Measurements from ENCODE around the gene MTMR11. TPM values are rescaled to one million over a fixed set of nuclear protein-coding genes. Genes with fewer than 3 reads are reported as not detected.

MTMR11 gene
- total RNA-seq, 1 experiment from 2014 or later = 23.8 TPM

GRCh38 chr1:149906570-149907075 lies 30.1 kb downstream of the MTMR11 start:
- no TSS peak for BruUV-seq (replicated peaks)
- intact Hi-C loops (cut with micrococcal nuclease) = no loop called here
- Mint-ChIP-seq H3K9me3 (ENCODE audit: unreplicated experiment) (no peaks in the 10 kb centered on the region), H3K27ac (ENCODE audit: low read depth, unreplicated experiment) (no peak overlapping the region), H3K4me3 (ENCODE audit: unreplicated experiment) (no peak overlapping the region), H3K4me1 (ENCODE audit: insufficient read depth, unreplicated experiment) (no peaks in the 10 kb centered on the region), H3K36me3 (ENCODE audit: insufficient read depth, unreplicated experiment) (no peaks in the 10 kb centered on the region), H3K27me3 (ENCODE audit: insufficient read depth, unreplicated experiment) (no peaks in the 10 kb centered on the region)
- CTCF ChIA-PET = interaction anchor here (0.6 kb wide), 1 partner anchor 138 kb away, joined by 3 read pairs; no protein-coding TSS in a partner anchor
- no peak for DNase-seq (ENCODE audit: unreplicated experiment)
- TF ChIP-seq CTCF (IDR thresholded peaks at IDR 0.05; ENCODE audit: unreplicated experiment) = no peak
- POLR2A ChIA-PET = interaction anchor here (2.2 kb wide), 1 partner anchor 19 kb away, joined by 7 read pairs; a partner anchor contains a TSS

DNA sequence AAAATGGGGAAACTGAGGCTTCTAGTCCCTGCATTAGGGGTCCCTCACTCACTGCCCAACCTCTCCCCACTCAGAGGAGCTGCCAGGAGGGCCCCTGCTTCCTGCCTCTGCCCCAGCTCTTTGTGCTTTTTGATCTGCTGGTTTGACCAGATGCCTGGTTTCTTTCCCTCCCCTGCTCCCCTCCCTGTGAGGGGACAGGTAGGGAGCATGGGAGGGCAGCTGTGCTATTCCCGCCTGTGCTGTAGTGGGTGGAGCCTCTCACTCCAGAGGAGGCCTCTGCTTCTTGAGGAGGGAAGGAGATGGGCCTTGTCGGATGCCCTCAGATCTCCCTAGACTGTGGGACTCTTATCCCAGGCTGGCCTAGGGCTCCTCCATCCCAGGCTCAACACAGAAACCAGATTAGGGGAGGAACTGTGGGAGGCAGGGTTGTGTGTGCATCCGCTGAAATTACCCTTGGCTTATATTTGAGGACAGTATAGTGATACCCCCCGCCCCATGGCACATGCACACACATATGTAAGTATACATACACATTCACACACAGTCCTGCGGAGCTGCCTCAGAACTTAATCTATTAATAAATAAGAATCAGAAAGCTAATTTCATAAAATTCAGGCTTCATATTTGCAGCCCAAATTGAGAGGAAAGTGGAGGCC lies 32.7 kb downstream of the MTMR11 start:
- CTCF ChIA-PET = interaction anchor here (0.5 to 1.6 kb wide), 2 partner anchors 16 to 23 kb away, joined by 3 to 4 read pairs; a partner anchor contains a TSS
- TF ChIP-seq CTCF (IDR thresholded peaks at IDR 0.05; ENCODE audit: unreplicated experiment) = no peak
- Mint-ChIP-seq H3K4me3 (ENCODE audit: unreplicated experiment) (no peak overlapping the region), H3K27ac (ENCODE audit: low read depth, unreplicated experiment) (no peak overlapping the region), H3K4me1 (ENCODE audit: insufficient read depth, unreplicated experiment) (peaks cover 13% of the 10 kb centered on the region), H3K27me3 (ENCODE audit: insufficient read depth, unreplicated experiment) (no peaks in the 10 kb centered on the region), H3K36me3 (ENCODE audit: insufficient read depth, unreplicated experiment) (no peaks in the 10 kb centered on the region), H3K9me3 (ENCODE audit: unreplicated experiment) (no peaks in the 10 kb centered on the region)
- intact Hi-C loops (cut with micrococcal nuclease) = no loop called here
- POLR2A ChIA-PET = interaction anchor here (0.6 to 2.4 kb wide), 2 partner anchors 12 to 16 kb away, joined by 3 to 11 read pairs; a partner anchor contains a TSS
- no peak for DNase-seq (ENCODE audit: unreplicated experiment)
- no TSS peak for BruUV-seq (replicated peaks)

DNA sequence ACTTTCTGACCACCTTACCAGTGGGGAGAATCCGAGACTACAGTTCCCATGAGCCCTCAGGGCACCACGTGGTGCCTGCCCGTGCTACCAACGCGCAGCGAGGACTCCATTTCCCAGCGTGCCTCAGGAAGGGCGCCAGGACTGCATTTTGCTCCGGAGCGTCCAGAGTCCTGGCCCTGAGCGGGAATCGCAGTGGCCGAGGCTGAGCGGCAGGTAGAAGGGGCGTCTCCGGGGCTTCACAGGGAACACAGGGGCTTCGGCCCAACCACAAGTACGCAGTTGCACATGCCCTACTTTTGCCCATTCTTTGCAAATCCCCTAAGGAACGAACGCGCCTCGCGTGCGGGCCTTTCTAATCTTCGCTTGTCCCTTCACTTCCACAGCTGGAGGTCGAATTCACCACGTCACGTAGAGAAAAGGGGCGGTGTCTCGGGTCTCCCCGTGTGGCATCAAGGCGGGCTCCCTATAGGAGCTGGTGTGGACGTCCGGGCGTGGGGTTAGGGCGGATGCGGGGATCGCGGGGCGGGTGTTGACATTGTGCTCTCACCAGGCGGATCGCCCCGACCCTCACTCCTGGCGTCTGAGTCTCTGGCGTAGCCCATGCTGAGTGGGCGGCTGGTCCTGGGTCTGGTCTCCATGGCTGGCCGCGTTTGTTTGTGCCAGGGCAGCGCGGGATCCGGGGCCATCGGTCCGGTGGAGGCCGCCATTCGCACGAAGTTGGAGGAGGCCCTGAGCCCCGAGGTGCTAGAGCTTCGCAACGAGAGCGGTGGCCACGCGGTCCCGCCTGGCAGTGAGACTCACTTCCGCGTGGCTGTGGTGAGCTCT lies 37.0 kb downstream of the MTMR11 start, which contains the start of gene BOLA1:
BOLA1 (plus strand) TSS at position 109 of the 825 bp plus-strand sequence; CDS start at position 601, 492 bp downstream.
- intact Hi-C loops (cut with micrococcal nuclease) = no loop called here

More for the DNA sequence above, 37.0 kb downstream of the MTMR11 start, which contains the start of gene BOLA1:
- Mint-ChIP-seq H3K27ac (ENCODE audit: low read depth, unreplicated experiment) (peak within 1 kb of the TSS; percentile 12), H3K4me3 (ENCODE audit: unreplicated experiment) (peak within 1 kb of the TSS; percentile 80), H3K27me3 (ENCODE audit: insufficient read depth, unreplicated experiment) (no peaks in the 10 kb centered on the region), H3K4me1 (ENCODE audit: insufficient read depth, unreplicated experiment) (peaks cover 16% of the 10 kb centered on the region), H3K9me3 (ENCODE audit: unreplicated experiment) (no peaks in the 10 kb centered on the region), H3K36me3 (ENCODE audit: insufficient read depth, unreplicated experiment) (no peaks in the 10 kb centered on the region)
- TSS peak; percentile 58 for BruUV-seq (replicated peaks)
- ChIA-PET POLR2A (interaction anchor here (0.6 to 5.9 kb wide), 10 partner anchors 13 to 315 kb away, joined by 3 to 92 read pairs (median 4); partner anchors contain the start of genes MTMR11, OTUD7B and SF3B4), CTCF (interaction anchor here (0.6 to 1.1 kb wide), 2 partner anchors 30 to 68 kb away, joined by 3 to 4 read pairs; no protein-coding TSS in a partner anchor)
- no peak for TF ChIP-seq CTCF (IDR thresholded peaks at IDR 0.05; ENCODE audit: unreplicated experiment)
- peak; percentile 97 for DNase-seq (ENCODE audit: unreplicated experiment)
